Measurements from ENCODE around the gene SLC39A5. TPM values are rescaled to one million over a fixed set of nuclear protein-coding genes. Genes with fewer than 3 reads are reported as not detected.
"Not testable (repeated sequence)": the region's sequence is repeated elsewhere in the genome, so short reads cannot be mapped to it uniquely, and the experiment has no call there.

Gene SLC39A5
- total RNA-seq, 2 experiments from 2014 or later, result 0.76 to 1.2 TPM

- TF ChIP-seq EZH2phosphoT487 (IDR thresholded peaks at IDR 0.05; ENCODE audit: borderline replicate concordance, low read depth, low read length), result no peak
- TF ChIP-seq, protein P1, sequence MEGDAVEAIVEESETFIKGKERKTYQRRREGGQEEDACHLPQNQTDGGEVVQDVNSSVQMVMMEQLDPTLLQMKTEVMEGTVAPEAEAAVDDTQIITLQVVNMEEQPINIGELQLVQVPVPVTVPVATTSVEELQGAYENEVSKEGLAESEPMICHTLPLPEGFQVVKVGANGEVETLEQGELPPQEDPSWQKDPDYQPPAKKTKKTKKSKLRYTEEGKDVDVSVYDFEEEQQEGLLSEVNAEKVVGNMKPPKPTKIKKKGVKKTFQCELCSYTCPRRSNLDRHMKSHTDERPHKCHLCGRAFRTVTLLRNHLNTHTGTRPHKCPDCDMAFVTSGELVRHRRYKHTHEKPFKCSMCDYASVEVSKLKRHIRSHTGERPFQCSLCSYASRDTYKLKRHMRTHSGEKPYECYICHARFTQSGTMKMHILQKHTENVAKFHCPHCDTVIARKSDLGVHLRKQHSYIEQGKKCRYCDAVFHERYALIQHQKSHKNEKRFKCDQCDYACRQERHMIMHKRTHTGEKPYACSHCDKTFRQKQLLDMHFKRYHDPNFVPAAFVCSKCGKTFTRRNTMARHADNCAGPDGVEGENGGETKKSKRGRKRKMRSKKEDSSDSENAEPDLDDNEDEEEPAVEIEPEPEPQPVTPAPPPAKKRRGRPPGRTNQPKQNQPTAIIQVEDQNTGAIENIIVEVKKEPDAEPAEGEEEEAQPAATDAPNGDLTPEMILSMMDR (conservative IDR thresholded peaks at IDR 0.05; ENCODE audit: low read length), result no peak
- peaks cover 96% of the 10 kb centered on the region for H3K36me3 ChIP-seq (ENCODE audit: insufficient read depth, low read length)
- CTCF ChIA-PET (ENCODE audit: unreplicated experiment), result no interaction called here
These were observed 52.2 kb downstream of the SLC39A5 start for GRCh38 chr12:56282030-56282429.

GRCh38 chr12:56282579-56282978 lies 52.7 kb downstream of the SLC39A5 start:
- H3K9me3 ChIP-seq (ENCODE audit: low read length), result no peaks in the 10 kb centered on the region
- no peak overlapping the region for H3K4me3 ChIP-seq (ENCODE audit: low read depth, low read length, poor library complexity, severe bottlenecking)
- H4K20me1 ChIP-seq (ENCODE audit: insufficient read depth, low read length), result no peaks in the 10 kb centered on the region
- CTCF ChIA-PET (ENCODE audit: unreplicated experiment), result no interaction called here
- H3K79me2 ChIP-seq (ENCODE audit: insufficient read depth, low read depth, low read length), result peaks cover 12% of the 10 kb centered on the region; the same call in 1 of the 2 replicates
- H3K4me1 ChIP-seq (ENCODE audit: insufficient read depth, low read length, poor library complexity, severe bottlenecking), result no peaks in the 10 kb centered on the region
- no peaks in the 10 kb centered on the region for H3K9me2 ChIP-seq (ENCODE audit: insufficient read depth, low read length)
- BruUV-seq (replicated peaks), result no TSS peak
- no peak overlapping the region for H2AFZ ChIP-seq (ENCODE audit: low read length)
- intact Hi-C loops (cut with micrococcal nuclease; ENCODE audit: unreplicated experiment), result no loop called here
- peaks cover 95% of the 10 kb centered on the region for H3K36me3 ChIP-seq (ENCODE audit: insufficient read depth, low read length)
- no peak for DNase-seq (ENCODE audit: low spot score)
- no peak overlapping the region for H3K4me2 ChIP-seq (ENCODE audit: low read length)
- TF ChIP-seq EZH2phosphoT487 (IDR thresholded peaks at IDR 0.05; ENCODE audit: borderline replicate concordance, low read depth, low read length), result no peak
- TF ChIP-seq, protein P1 (conservative IDR thresholded peaks at IDR 0.05; ENCODE audit: low read length), result no peak
- H3K27ac ChIP-seq (ENCODE audit: low read depth, low read length, poor library complexity, severe bottlenecking), result no peak overlapping the region
- POLR2A ChIA-PET, result no interaction called here

More at GRCh38 chr12:56282030-56282429, 52.2 kb downstream of the SLC39A5 start:
- DNase-seq (ENCODE audit: low spot score), result no peak
- H3K4me1 ChIP-seq (ENCODE audit: insufficient read depth, low read length, poor library complexity, severe bottlenecking), result no peaks in the 10 kb centered on the region
- no peak overlapping the region for H3K4me2 ChIP-seq (ENCODE audit: low read length)
- POLR2A ChIA-PET, result no interaction called here
- BruUV-seq (replicated peaks), result no TSS peak
- H3K27ac ChIP-seq (ENCODE audit: low read depth, low read length, poor library complexity, severe bottlenecking), result no peak overlapping the region
- no peaks in the 10 kb centered on the region for H3K9me3 ChIP-seq (ENCODE audit: low read length)
- no peak overlapping the region for H2AFZ ChIP-seq (ENCODE audit: low read length)
- no peaks in the 10 kb centered on the region for H3K9me2 ChIP-seq (ENCODE audit: insufficient read depth, low read length)
- H3K79me2 ChIP-seq (ENCODE audit: insufficient read depth, low read depth, low read length), result peaks cover 12% of the 10 kb centered on the region; the same call in 1 of the 2 replicates
- H3K4me3 ChIP-seq (ENCODE audit: low read depth, low read length, poor library complexity, severe bottlenecking), result no peak overlapping the region
- H4K20me1 ChIP-seq (ENCODE audit: insufficient read depth, low read length), result no peaks in the 10 kb centered on the region
- intact Hi-C loops (cut with micrococcal nuclease; ENCODE audit: unreplicated experiment), result no loop called here

DNA sequence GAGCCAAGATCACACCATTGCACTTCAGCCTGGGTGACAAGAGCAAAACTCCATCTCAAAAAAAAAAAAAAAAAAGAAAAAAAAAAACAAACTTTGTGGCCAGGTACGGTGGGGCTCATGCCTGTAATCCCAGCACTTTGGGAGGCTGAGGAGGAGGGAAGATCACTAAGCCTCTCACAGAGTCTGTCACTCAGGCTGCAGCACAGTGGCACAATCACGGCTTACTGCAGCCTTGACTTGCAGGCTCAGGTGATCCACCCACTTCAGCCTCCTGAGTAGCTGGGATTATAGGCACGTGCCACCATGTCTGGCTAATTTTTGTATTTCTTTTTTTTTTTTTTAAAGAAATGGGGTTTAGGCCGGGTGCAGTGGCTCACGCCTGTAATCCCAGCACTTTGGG lies 54.4 kb downstream of the SLC39A5 start:
- H2AFZ ChIP-seq (ENCODE audit: low read length); H3K4me3 ChIP-seq (ENCODE audit: low read depth, low read length, poor library complexity, severe bottlenecking); H3K27ac ChIP-seq (ENCODE audit: low read depth, low read length, poor library complexity, severe bottlenecking); H3K9me2 ChIP-seq (ENCODE audit: insufficient read depth, low read length); H4K20me1 ChIP-seq (ENCODE audit: insufficient read depth, low read length); DNase-seq (ENCODE audit: low spot score); intact Hi-C loops (cut with micrococcal nuclease; ENCODE audit: unreplicated experiment); BruUV-seq (replicated peaks); H3K9me3 ChIP-seq (ENCODE audit: low read length); H3K4me2 ChIP-seq (ENCODE audit: low read length); H3K4me1 ChIP-seq (ENCODE audit: insufficient read depth, low read length, poor library complexity, severe bottlenecking); POLR2A ChIA-PET: not testable (repeated sequence)
- Histone ChIP-seq H3K79me2 (ENCODE audit: insufficient read depth, low read depth, low read length) (peaks cover 28% of the 10 kb centered on the region), H3K36me3 (ENCODE audit: insufficient read depth, low read length) (peaks cover 94% of the 10 kb centered on the region)
- CTCF ChIA-PET (ENCODE audit: unreplicated experiment), result interaction anchor here (0.6 kb wide), 1 partner anchor 188 kb away, joined by 3 read pairs; no protein-coding TSS in a partner anchor
